PC-9 (cell line): Measurements from ENCODE around the gene TRMT112.

ENCODE experiments used
- EZH2 ChIP-seq: fragments of 200-600 bp; sonication (generic); IDR thresholded peaks from 2 replicates; pipeline ENCODE4 v1.8.0; 2017; ENCODE audit warnings: antibody characterized with exemption, low read depth
- TF ChIP-seq, protein P1 (sequence below): fragments of 200-600 bp; sonication (generic); conservative IDR thresholded peaks from 2 replicates; pipeline ENCODE4 v1.6.1; 2017; ENCODE audit warnings: mixed run types, antibody characterized with exemption, mild to moderate bottlenecking, moderate library complexity

DNA sequence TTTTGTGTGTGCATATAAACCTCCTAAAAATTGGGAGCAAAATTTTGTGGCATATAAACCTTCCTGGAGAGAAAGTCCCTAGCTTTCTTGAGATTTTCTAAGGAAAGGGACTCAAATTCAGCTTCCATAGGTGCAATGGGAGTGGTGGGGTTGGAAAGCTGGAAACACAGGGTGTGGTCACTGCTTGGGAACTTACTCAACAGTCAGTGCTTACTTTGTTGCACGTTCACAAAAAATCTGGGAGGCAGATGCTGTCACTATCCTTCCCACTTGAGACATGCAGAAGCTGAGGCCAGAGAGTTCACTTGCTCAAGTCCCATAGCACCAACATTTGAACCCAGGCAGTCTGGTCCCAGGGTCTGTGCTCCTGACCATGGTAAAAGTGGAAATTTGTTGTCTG, 21.1 kb downstream of the TRMT112 start:
- TF ChIP-seq EZH2 = no peak
- TF ChIP-seq, protein P1, sequence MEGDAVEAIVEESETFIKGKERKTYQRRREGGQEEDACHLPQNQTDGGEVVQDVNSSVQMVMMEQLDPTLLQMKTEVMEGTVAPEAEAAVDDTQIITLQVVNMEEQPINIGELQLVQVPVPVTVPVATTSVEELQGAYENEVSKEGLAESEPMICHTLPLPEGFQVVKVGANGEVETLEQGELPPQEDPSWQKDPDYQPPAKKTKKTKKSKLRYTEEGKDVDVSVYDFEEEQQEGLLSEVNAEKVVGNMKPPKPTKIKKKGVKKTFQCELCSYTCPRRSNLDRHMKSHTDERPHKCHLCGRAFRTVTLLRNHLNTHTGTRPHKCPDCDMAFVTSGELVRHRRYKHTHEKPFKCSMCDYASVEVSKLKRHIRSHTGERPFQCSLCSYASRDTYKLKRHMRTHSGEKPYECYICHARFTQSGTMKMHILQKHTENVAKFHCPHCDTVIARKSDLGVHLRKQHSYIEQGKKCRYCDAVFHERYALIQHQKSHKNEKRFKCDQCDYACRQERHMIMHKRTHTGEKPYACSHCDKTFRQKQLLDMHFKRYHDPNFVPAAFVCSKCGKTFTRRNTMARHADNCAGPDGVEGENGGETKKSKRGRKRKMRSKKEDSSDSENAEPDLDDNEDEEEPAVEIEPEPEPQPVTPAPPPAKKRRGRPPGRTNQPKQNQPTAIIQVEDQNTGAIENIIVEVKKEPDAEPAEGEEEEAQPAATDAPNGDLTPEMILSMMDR = no peak
